Effector CD8-positive, alpha-beta T cell (primary cell): ENCODE measurements around the gene SERPINB6.
"Not testable (repeated sequence)": the region's sequence is repeated elsewhere in the genome, so short reads cannot be mapped to it uniquely, and the experiment has no call there.

Experiments
- DNase-seq: peaks from one replicate; lab custom pipeline; 2025; lab: John Stamatoyannopoulos, UW

SERPINB6 gene

DNA sequence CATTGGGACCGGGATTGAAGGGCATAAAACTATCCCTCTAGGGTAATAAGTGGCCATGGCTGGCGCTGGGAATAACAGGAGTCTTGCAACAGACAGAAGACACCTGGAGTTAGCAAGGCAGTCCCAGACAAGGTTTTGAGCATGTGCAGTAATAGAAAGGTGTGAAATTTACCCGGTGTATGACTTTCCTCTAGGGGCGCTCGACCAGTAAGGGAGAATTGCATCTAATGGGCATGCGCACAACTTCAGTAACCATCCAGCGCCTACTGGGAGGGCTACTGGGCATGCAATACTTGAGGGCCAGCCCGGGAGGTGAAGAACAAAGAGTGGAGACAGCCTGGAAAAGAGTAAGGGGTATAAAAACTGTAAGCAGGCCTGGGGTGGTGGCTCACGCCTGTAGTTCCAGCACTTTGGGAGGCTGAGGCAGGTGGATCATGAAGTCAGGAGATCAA, 32.7 kb downstream of the SERPINB6 start:
- DNase-seq = no peak

DNA sequence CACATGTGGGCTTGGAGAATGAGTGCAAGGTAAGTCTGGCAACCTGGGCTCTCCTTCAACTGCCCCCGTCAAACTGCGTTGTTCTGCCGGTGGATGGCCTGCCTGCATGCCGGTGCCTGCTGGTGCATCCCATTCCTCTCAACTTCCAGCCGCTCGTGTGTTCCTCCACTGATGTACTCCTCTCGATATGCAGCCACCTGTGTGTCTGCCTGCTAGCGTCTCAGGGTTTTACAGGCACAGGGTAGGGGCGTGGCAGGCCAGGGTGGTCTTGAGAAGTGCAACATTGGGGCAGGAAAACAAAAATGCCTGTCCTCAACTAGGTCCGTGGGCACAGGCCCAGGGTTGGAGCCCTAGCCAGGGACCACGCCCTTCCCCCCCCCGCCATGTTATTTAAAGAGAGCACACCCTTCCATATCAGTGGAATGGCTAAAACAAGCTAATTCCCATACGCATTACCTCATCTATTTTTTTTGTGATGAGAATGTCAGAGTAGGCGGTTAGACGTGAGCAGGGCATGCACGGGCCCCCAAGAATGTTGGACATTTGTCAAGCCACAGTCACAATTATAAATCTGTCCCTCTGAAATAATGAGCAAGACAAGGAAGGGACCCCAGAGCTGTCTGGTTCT, 33.2 kb downstream of the SERPINB6 start:
- no peak for DNase-seq

DNA sequence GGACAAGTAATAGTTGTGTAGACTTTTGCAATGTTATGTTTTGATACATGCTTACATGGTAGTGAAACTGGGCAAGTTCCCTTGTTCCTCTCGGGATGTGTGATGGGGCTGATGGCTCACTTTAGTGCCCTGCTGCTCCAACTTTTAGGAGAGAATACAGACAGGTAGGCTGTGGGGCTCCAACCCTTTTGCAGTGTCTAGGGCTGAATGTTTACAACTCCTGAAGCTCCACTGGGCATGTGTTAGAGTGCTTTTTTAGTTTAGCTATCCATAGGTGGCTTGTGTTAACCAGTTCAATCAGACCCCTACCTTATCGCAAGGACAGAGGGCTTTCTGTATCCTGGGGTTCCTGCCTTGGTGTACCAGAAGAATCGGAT, 33.8 kb downstream of the SERPINB6 start:
- no peak for DNase-seq

DNA sequence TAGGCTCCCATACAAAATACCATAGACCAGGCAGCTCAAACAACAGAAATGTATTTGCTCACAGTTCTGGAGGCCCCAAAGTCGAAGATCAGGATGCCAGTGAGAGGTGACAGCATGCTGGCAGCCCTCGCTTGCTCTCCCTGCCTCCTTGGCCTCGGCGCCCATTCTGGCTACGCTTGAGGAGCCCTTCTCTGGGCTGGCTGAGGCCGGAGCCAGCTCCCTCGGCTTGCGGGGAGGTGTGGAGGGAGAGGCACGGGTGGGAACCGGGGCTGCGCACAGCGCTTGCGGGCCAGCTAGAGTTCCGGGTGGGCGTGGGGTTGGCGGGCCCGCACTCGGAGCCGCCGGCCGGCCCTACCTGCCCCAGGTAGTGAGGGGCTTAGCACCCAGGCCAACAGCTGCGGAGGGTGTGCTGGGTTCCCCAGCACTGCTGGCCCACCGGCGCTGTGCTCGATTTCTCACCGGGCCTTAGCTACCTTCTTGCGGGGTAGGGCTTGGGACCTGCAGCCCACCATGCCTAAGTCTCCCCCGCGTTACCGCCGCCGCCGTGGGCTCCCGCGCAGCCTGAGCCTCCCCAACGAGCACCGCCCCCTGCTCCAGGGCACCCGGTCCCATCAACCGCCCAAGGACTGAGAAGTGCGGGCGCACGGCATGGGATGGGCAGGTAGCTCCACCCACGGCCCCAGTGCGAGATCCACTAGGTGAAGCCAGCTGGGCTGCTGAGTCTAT, 35.6 kb downstream of the SERPINB6 start:
- DNase-seq = no peak

DNA sequence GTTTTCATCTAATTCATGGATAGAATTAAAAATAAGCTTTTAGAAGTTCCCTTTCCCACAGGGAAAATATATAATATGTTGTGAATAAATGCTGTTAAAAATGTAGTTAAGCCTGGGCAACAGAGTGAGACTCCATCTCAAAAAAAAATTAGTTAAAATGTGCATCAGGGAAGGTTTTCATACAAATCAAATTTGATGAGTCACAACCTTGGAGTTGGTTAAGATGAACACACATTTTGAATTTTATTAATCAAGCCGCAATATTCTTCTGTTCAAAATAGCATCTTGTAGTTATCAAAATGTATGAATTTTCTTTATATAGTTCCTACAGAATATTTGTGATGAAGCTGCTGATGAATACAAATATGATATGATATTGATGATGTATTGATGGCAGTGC, 37.3 kb downstream of the SERPINB6 start:
- DNase-seq = no peak

DNA sequence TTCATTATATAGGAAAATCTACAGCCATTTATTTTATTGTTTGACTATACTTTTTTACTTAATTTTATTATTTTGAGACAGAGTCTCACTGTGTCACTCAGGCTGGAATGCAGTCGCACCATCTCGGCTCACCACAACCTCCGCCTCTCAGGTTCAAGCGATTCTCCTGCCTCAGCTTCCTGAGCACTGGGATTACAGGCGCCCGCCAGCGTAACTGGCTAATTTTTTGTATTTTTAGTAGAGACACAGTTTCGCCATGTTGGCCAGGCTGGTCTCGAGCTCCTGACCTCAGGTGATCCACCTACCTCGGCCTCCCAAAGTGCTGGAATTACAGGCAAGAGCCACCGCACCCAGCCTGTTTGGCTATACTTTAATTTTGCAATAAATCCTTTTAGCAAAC, 38.5 kb downstream of the SERPINB6 start:
- DNase-seq = not testable (repeated sequence)

DNA sequence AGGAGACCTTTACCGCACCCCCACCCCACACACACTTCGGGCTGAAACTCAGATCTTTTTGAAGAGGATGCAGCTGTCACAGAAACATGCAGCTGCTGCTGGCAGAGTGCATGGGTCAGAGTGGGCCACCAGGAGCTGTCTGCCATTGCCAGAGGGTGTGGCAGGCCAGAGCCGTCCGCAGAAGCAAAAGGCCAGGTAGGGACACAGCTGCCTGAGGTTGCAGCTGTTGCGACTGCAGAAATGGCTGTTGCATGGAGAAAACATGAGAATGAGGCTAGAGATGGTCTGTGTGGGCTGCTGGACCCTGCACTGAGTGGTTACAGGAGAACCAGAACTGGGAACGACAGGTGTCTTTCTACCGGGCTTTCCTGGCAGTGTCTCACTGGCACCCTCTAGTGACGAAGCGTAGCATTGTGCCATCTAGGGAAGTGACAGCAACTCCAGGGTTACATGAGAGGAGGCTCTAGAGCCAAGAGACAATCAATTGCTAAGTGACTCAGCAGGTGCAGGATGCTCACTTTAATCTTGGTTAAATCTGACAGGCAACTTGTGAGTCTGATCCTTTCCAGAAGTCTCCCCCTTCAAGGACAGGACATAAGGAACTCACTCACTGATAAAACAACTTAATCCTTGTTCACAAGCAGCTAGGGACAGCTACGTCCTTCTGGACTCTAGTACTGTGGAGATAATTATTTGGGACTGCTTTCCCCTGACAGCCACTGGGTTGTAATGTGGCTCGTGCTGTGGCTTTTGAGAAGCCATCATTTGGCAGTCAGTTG, 39.2 kb downstream of the SERPINB6 start:
- peak; percentile 74 for DNase-seq

DNA sequence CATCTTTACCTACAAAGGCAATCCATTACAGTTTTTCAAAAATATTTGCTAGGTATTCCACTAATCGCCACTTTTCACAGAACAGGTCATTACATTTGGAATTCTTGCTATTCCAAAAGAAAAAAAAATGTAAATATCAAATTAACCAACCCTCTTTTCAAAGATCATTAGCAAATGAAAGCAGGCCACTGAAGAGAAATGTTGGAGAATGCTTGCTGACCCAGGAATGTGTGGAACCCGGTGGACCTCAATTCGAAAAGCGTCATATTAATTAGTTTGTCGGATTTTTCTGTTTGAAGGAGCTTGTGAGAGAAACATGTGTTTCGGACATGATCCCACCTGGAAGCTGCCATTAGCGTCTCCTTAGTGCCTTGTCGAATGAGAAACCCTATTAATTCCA, 40.3 kb downstream of the SERPINB6 start:
- no peak for DNase-seq

DNA sequence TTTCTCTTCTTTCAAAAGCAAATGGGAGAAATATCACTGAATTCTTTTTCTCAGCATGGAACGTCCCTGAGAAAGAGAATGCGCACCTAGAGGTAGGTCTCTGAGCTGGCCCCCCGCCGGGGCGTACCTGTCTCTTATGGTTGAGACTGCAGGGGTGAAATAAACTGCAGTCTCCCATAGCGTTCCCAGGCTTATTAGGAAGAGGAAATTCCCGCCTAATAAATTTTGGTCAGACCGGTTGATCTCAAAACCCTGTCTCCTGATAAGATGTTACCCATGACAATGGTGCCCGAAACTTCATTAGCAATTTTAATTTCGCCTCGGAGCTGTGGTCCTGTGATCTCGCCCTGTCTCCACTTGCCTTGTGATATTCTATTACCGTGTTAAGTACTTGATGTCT, 43.4 kb downstream of the SERPINB6 start:
- not testable (repeated sequence) for DNase-seq

DNA sequence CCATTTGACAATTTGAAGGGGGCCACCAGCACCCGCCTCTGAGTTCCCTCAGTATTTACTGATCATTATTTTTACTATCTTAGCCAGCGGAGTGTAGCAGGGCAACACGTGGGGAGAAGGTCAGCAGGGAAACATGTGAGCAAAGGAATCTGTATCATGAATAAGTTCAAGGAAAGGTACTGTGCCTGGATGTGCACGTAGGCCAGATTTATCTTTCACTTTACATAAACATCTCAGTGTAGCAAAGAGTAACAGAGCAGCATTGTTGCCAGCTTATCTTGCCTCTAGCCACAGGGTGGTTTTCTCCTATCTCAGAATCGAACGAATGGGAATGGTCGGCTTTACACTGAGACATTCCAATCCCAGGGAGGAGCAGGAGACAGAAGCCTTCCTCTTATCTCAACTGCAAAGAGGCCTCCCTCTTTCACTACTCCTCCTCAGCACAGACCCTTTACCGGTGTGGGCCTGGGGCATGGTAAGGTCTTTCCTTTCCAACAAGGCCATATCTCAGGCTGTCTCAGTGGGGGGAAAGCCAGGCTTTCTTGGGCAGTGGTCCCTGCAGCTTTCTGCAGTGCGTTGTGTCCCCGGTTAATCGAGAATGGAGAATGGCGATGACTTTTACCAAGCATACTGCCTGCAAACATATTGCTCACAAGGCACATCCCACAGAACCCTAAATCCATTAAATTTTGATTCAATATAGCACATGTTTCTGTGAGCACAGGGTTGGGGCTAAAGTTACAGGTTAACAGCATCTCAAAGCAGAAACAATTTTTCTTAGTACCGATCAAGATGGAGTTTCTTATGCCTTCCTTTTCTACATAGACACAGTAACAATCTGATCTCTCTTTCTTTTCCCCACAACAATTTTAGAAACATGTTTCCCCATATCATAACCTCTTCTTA, 45.3 kb downstream of the SERPINB6 start:
- DNase-seq = not testable (repeated sequence)

DNA sequence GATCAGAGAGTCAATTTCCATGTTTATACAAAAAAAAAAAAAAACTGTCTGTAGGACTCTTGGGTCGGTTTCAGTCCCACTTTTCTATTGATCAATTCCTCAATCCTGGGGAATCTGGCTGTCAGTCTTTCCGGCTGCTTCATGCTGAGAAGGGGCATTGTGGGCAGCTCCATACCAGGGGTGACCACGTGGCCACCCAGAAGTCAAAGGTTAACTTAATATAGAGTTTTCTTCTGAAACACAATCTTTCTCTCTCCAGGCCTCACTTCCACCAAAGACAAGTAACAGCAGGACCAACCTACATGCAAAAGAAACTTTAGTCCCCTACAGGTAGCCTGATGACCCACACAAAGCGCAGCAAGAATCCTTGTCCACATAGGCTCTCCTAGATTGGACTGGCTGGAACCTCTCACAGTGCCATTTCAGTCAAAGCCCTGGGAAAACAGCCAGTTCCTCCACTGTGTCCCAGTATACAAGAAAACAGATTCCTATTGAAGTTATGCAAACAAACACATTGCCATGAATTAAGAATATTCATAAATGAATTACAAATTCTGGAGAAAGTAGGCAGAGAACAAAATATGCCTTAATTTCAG, 49.7 kb downstream of the SERPINB6 start:
- no peak for DNase-seq

DNA sequence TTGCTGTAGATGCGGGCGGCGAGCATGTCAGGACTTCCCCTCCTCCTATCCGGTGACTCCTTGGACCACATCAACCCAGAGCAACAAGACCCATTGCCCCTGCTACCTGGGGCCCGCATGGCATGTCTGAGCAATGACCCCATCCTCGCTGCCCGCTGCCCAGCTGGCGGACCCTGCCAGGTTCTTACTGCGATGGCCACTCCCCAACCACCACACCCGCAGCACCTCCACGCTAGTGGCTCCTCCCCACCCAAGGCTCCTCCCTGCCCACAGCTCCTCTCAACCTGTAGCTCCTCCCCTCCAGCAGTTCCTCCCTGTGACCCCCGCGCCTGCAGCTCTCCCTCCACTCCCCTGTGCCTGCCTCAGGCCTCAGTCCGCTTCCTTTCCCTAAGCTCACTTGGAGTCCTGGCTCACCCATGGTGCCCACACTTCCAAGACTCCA, 50.7 kb downstream of the SERPINB6 start:
- no peak for DNase-seq

DNA sequence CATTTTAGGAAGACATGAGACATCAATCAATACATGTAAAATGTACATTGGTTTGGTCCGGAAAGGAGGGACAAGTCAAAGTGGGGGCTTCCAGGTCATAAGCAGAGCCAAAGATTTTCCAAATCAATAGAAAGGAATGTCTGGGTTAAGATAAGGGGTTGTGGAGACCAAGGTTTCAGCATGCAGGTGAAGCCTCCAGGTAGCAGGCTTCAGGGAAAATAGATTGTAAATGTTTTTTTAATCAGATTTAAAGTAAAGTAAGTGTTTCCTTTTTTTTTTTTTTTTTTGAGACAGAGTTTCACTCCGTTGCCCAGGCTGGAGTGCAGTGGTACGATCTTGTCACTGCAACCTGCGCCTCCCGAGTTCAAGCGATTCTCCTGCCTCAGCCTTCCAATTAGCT, 51.5 kb downstream of the SERPINB6 start:
- no peak for DNase-seq

DNA sequence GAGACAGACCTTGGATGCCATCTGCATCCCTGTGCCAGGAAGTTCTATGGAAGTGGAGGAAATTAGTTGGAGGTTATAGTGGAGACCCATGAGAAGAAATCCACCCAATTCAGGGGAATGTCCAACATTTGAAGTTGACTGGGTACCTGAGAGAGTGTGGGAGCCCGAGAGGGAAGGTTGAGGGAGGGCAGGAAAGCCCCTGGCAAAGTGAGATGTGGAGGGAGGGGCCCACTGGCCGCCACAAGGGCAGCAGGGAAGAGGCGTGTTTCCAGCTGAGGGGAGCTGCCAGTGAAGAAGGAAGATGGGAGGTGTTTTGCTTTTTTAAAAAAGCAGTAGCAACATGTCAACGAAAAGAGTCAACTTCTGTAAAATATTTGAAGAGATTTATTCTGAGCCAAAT, 52.0 kb downstream of the SERPINB6 start:
- no peak for DNase-seq

DNA sequence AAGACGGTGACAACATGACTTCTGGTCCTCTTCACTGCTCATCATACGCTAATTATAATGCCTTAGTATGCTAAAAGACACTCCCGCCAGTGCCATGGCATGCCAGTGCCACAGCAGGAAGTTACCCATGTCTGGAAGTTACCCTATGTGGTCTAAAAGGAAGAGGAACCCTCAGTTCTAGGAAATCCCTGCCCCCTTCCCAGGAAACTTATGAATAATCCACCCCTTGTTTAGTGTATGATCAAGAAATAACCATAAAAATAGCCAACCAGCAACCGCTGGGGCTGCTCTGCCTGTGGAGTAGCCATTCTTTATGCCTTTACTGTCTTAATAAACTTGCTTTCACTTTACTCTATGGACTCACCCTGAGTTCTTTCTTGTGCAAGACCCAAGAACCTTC, 52.4 kb downstream of the SERPINB6 start:
- no peak for DNase-seq

DNA sequence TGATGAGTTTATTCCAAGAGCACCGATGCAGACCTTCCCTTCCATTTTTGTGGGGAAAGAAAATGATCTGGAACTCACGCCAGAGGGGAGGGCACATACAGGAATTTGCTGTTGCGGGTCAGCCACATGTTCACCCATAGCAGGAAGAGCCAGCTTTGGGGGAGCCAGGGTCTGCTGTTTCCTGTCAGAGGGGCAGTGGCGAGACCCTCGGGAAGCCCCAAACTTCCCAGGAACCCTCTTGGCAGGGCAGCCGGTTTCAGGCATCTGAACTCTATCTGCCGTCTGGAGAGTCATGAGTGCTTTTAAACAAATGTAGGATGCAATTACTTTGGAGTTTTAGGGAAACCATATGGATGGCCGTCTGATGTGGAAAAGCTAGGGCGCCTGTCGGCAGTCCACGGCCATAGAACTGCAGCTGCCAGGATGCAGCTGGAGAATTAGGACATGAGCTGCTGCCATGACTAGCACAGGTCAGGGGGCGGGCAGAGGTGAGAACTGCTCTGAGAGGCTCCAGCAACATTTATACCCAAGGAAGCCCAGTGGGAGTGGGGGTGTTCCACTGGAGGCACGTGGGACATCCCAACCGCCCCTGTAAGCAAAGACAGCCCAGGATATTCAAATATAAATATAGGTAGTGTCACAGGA, 53.4 kb downstream of the SERPINB6 start:
- no peak for DNase-seq

DNA sequence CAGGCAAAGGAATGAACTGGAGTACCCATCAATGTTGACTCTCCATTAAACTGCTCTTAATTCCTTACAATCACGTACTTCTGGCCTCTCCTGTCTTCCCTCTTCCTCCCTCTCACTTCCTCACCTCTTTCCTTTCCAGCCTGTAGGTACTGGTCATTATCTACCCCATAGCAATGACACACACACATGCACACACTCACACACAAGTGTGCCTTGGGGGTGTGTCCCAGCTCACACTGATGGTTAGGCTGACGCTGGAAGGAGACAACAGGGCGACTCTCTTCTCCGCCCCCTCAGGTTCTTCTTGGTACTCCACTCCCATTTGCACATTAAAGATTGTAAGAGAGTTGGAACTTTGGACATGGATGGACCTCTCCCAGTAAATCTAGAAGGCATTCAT, 54.3 kb downstream of the SERPINB6 start:
- DNase-seq = no peak

DNA sequence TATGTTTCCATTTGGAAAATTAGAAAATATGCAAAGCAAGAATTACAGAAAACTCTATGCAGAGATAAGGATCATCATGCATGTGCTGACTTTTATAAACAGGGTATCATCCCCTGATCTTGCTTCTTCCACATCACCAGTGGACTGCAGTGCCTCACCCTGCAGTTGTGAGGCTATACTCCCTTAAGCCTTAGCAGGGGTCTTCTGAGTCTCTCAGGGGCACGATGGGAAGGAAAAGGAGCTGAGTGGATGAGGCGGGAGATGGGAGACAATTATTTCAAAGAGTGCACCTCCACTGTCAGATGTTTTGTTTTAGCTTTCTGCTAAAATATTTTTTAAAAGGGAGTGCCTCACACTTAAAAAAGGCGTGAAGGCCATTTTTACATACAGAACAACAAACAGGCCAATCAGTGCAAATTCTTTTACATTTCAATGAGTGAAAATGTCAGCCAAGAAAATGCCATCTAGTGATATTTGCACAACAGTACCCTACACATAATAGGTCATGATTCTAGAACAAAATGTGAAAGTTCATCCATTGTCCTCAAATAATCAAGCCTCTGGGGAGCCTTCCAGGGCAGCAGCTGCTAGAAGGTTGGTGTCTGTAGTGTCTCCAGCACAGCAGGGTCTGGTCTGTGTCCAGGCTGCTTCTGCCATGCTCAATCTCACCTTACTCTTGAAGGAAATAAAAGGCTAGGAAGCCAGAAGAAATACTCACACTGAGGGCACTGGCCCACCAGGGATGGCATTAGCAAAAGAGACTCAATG, 55.0 kb downstream of the SERPINB6 start:
- no peak for DNase-seq

DNA sequence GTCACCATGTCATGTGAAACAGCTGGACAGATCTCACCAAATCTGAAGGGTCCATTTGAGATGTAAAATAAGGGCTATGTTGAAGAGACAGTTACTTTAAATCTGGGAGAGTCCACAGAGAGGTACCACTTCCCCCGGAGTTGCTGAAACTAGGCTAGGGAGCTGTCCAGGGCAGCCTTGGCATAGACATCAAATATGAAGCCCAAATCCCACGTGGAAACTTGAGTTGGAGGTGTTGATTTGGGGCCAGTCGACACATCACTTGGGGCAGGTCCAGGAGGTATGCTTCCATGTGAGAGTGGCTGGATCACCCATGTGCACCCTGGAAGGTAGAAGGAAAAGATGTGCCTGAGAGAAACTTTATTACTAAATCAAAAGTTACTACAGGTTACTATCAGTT, 56.2 kb downstream of the SERPINB6 start:
- DNase-seq = no peak

DNA sequence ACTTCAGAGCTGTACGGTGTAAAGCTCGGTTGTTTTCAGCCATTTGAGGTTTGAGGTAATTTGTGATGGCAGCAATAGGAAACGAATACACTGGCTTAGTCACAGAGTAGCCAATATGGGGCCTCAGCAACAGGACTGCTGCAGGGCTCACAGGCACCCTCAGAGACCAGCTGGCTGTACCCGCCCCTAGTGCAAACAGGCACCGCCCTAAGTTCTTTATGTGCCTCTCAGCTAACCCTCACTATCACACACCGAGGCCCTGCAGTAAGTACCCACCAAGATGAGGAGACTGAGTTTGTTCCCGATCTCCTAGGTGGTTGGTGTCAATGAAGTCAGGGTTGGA, 57.1 kb downstream of the SERPINB6 start:
- DNase-seq = no peak
